ENCODE measurements around the gene LRRC38.

The LRRC38 gene

DNA sequence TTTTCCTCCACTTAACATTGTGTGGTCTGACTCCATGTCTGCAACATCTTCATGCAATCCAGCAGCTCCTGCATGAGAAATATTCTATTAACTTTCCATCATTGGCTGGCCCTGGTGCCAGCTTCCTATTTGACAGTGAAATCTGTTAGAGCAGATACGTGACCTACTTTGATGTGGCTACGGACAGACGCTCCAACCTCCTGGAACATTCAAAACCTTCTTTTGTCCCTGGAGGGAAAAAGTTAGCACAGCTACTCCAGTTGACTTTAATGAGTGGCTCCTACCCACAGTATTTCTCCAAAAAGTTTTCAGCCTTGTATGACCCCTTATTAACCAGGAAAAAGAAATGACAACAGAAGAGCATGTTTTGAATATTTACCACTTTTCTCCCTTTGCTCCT lies 81.6 kb downstream of the LRRC38 start:
- no peak overlapping the region for H3K27ac ChIP-seq (ENCODE audit: low read length)
- no peak overlapping the region for H3K4me3 ChIP-seq (ENCODE audit: low read length in 2 of 2)
- no peak overlapping the region for H3K9ac ChIP-seq (ENCODE audit: low read length in 2 of 2)
- H3K4me1 ChIP-seq (ENCODE audit: control insufficient read depth, insufficient read depth, low read length): no peaks in the 10 kb centered on the region
- peaks cover 4 to 5% of the 10 kb centered on the region in 2 donors for H3K27me3 ChIP-seq (ENCODE audit: control insufficient read depth in 1 of 2, insufficient read depth in 2 of 2, low read length in 2 of 2)
- no peaks in the 10 kb centered on the region for H3K36me3 ChIP-seq (ENCODE audit: control insufficient read depth in 2 of 2, insufficient read depth in 2 of 2, low read length in 2 of 2)
- no peaks in the 10 kb centered on the region for H3K9me3 ChIP-seq (ENCODE audit: control insufficient read depth in 2 of 2, low read length in 2 of 2)

GRCh38 chr1:13430495-13430894 lies 83.3 kb downstream of the LRRC38 start:
- no peaks in the 10 kb centered on the region for H3K9me3 ChIP-seq (ENCODE audit: control insufficient read depth in 2 of 2, low read length in 2 of 2)
- no peak overlapping the region for H3K4me3 ChIP-seq (ENCODE audit: low read length in 2 of 2)
- H3K27ac ChIP-seq (ENCODE audit: low read length): no peak overlapping the region
- H3K9ac ChIP-seq (ENCODE audit: low read length in 2 of 2): no peak overlapping the region
- H3K4me1 ChIP-seq (ENCODE audit: control insufficient read depth, insufficient read depth, low read length): no peaks in the 10 kb centered on the region
- peaks cover 0 to 2% of the 10 kb centered on the region in 2 donors for H3K27me3 ChIP-seq (ENCODE audit: control insufficient read depth in 1 of 2, insufficient read depth in 2 of 2, low read length in 2 of 2)
- H3K36me3 ChIP-seq (ENCODE audit: control insufficient read depth in 2 of 2, insufficient read depth in 2 of 2, low read length in 2 of 2): no peaks in the 10 kb centered on the region
